MM.1S (cell line): ENCODE results near the gene BCAS3.

ENCODE experiments used
- DNase-seq: peaks from one replicate; pipeline ENCODE4 v3.0.0-alpha.2; 2015
- H2AFZ ChIP-seq: fragments of 300-600 bp; sonication (generic); 2 replicates; pipeline ENCODE4 v1.6.0; 2016; ENCODE audit warnings: antibody characterized with exemption, low read length
- H3F3A ChIP-seq: fragments of 300-600 bp; sonication (generic); 2 replicates; pipeline ENCODE4 v1.6.1; 2016; ENCODE audit warnings: mild to moderate bottlenecking, antibody characterized with exemption, low read length, moderate library complexity, mixed read lengths; ENCODE audit not compliant: insufficient read depth
- H3K27ac ChIP-seq: fragments of 300-600 bp; sonication (generic); 2 replicates; pipeline ENCODE4 v1.5.1; 2016; ENCODE audit warnings: mild to moderate bottlenecking, low read length
- H3K27me3 ChIP-seq: fragments of 300-600 bp; sonication (generic); replicated peaks from 2 replicates; pipeline ENCODE4 v1.6.0; 2016; ENCODE audit warnings: low read length; ENCODE audit not compliant: insufficient read depth
- H3K36me3 ChIP-seq: fragments of 300-600 bp; sonication (generic); replicated peaks from 2 replicates; pipeline ENCODE4 v1.6.1; 2016; ENCODE audit warnings: mild to moderate bottlenecking, low read length, mixed read lengths; ENCODE audit not compliant: insufficient read depth
- H3K4me1 ChIP-seq: fragments of 300-600 bp; sonication (generic); 2 replicates; pipeline ENCODE4 v1.6.1; 2016; ENCODE audit warnings: low read length, mixed read lengths
- H3K4me2 ChIP-seq: fragments of 300-600 bp; sonication (generic); 2 replicates; pipeline ENCODE4 v1.6.0; 2016; ENCODE audit warnings: low read depth, low read length
- H3K4me3 ChIP-seq: fragments of 300-600 bp; sonication (generic); 2 replicates; pipeline ENCODE4 v1.5.1; 2016; ENCODE audit warnings: low read length, mixed read lengths
- H3K79me2 ChIP-seq: fragments of 300-600 bp; sonication (generic); 2 replicates; pipeline ENCODE4 v1.6.1; 2016; ENCODE audit warnings: mixed run types, low read length, mixed read lengths
- H3K9ac ChIP-seq: fragments of 300-600 bp; sonication (generic); 2 replicates; pipeline ENCODE4 v1.6.1; 2016; ENCODE audit warnings: low read length, mixed read lengths
- H3K9me2 ChIP-seq: fragments of 300-600 bp; sonication (generic); replicated peaks from 2 replicates; pipeline ENCODE4 v1.6.1; 2016; ENCODE audit warnings: mild to moderate bottlenecking, low read length, mixed read lengths; ENCODE audit not compliant: insufficient read depth
- H3K9me3 ChIP-seq: fragments of 300-600 bp; sonication (generic); replicated peaks from 2 replicates; pipeline ENCODE4 v1.6.1; 2016; ENCODE audit warnings: mild to moderate bottlenecking, low read length, mixed read lengths; ENCODE audit not compliant: insufficient read depth
- H4K20me1 ChIP-seq: fragments of 300-600 bp; sonication (generic); 2 replicates; pipeline ENCODE4 v1.6.1; 2016; ENCODE audit warnings: mild to moderate bottlenecking, low read length, moderate library complexity, mixed read lengths; ENCODE audit not compliant: insufficient read depth
- CTCF ChIP-seq: fragments of 300-600 bp; sonication (generic); IDR thresholded peaks from 2 replicates; pipeline ENCODE4 v1.5.1; 2016; ENCODE audit warnings: antibody characterized with exemption, low read length, mixed read lengths
- EZH2 ChIP-seq: fragments of 300-600 bp; sonication (generic); optimal IDR thresholded peaks from 2 replicates; pipeline ENCODE3; 2017; ENCODE audit warnings: low read depth, mild to moderate bottlenecking, antibody characterized with exemption, low read length, mixed read lengths
- EZH2phosphoT487 ChIP-seq: fragments of 300-600 bp; sonication (generic); IDR thresholded peaks from 2 replicates; pipeline ENCODE4 v1.6.1; 2018; ENCODE audit warnings: antibody characterized with exemption, low read length

The BCAS3 gene

GRCh38 chr17:61009663-61010062 is 332.0 kb downstream of the BCAS3 start:
- Histone ChIP-seq H3F3A (no peaks in the 10 kb centered on the region), H3K27ac (no peak overlapping the region), H3K9me2 (no peaks in the 10 kb centered on the region), H2AFZ (no peak overlapping the region), H3K36me3 (no peaks in the 10 kb centered on the region), H3K27me3 (no peaks in the 10 kb centered on the region), H3K4me1 (peaks cover 10% of the 10 kb centered on the region; the same call in 1 of the 2 replicates), H3K9me3 (no peaks in the 10 kb centered on the region), H4K20me1 (no peaks in the 10 kb centered on the region), H3K9ac (no peak overlapping the region), H3K4me2 (no peak overlapping the region), H3K79me2 (no peaks in the 10 kb centered on the region), H3K4me3 (no peak overlapping the region)
- TF ChIP-seq CTCF (no peak), EZH2 (no peak), EZH2phosphoT487 (no peak)
- DNase-seq: peak; percentile 42

GRCh38 chr17:61010661-61011170 is 333.1 kb downstream of the BCAS3 start:
- Histone ChIP-seq H2AFZ (no peak overlapping the region), H3K9me3 (no peaks in the 10 kb centered on the region), H3K4me3 (no peak overlapping the region), H3K27me3 (no peaks in the 10 kb centered on the region), H3K4me2 (no peak overlapping the region), H3F3A (no peaks in the 10 kb centered on the region), H3K79me2 (no peaks in the 10 kb centered on the region), H3K9me2 (no peaks in the 10 kb centered on the region), H3K4me1 (peaks cover 10% of the 10 kb centered on the region; the same call in 1 of the 2 replicates), H3K36me3 (no peaks in the 10 kb centered on the region), H4K20me1 (no peaks in the 10 kb centered on the region), H3K9ac (no peak overlapping the region), H3K27ac (no peak overlapping the region)
- no peak for TF ChIP-seq CTCF
- no peak for TF ChIP-seq EZH2phosphoT487
- no peak for DNase-seq

DNA sequence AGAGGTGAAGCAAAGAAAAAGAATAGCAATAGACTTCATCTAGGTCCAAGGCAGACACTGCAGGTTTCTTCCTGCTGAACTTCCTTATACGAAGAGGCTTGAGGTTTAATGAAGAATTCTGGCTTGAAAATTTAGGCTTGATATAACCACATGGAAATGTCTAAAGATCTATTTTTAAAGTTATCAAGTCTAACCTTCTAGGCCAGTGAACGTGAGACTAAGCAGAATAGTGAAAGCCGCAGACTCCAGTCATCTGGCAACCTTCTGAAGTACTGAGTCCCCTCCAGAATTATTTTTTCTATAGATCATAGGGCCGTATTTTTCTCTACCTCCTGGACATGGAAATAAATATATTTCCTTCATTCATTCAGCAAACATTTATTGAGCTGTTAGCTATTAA is 333.6 kb downstream of the BCAS3 start:
- no peak for DNase-seq
- Histone ChIP-seq H3K9me2 (no peaks in the 10 kb centered on the region), H3K36me3 (no peaks in the 10 kb centered on the region), H3K4me3 (no peak overlapping the region), H2AFZ (no peak overlapping the region), H3K4me2 (no peak overlapping the region), H4K20me1 (no peaks in the 10 kb centered on the region), H3K9ac (no peak overlapping the region), H3K27ac (no peak overlapping the region), H3K27me3 (no peaks in the 10 kb centered on the region), H3K4me1 (peaks cover 10% of the 10 kb centered on the region; the same call in 1 of the 2 replicates), H3K79me2 (no peaks in the 10 kb centered on the region), H3F3A (no peaks in the 10 kb centered on the region), H3K9me3 (no peaks in the 10 kb centered on the region)
- TF ChIP-seq CTCF: no peak
- TF ChIP-seq EZH2phosphoT487: no peak
- TF ChIP-seq EZH2: no peak
